H9 (cell line): Measurements from ENCODE around the gene IL5RA. TPM values are rescaled to one million over a fixed set of nuclear protein-coding genes. Genes with fewer than 3 reads are reported as not detected.

Experiments
- DNase-seq: peaks from one replicate; pipeline ENCODE4 v3.0.0-alpha.2; 2017
- H2AFZ ChIP-seq: one replicate; pipeline ENCODE4 v1.6.1; 2013; ENCODE audit warnings: mild to moderate bottlenecking, low read length, control low read depth, moderate library complexity
- H2AK5ac ChIP-seq: 2 replicates; pipeline ENCODE4 v1.6.1; 2013; ENCODE audit warnings: low read length, control low read depth, mixed read lengths; ENCODE audit not compliant: insufficient read length
- H2BK120ac ChIP-seq: one replicate; pipeline ENCODE4 v1.6.1; 2013; ENCODE audit warnings: low read depth, mild to moderate bottlenecking, low read length, control low read depth, inconsistent platforms; ENCODE audit not compliant: poor library complexity, severe bottlenecking
- H2BK12ac ChIP-seq: 2 replicates; pipeline ENCODE4 v1.6.1; 2013; ENCODE audit warnings: low read length, control low read depth, mixed read lengths, low read depth; ENCODE audit not compliant: insufficient read length
- H2BK15ac ChIP-seq: 2 replicates; pipeline ENCODE4 v1.6.1; 2013; ENCODE audit warnings: low read depth, low read length, control low read depth
- H2BK20ac ChIP-seq: one replicate; pipeline ENCODE4 v1.6.1; 2013; ENCODE audit warnings: low read depth, mild to moderate bottlenecking, low read length, control low read depth, inconsistent platforms; ENCODE audit not compliant: poor library complexity, severe bottlenecking
- H2BK5ac ChIP-seq: 2 replicates; pipeline ENCODE4 v1.6.1; 2013; ENCODE audit warnings: low read length, control low read depth, mixed read lengths; ENCODE audit not compliant: insufficient read length
- H3K14ac ChIP-seq: 2 replicates; pipeline ENCODE4 v1.6.1; 2013; ENCODE audit warnings: low read length, control low read depth; ENCODE audit not compliant: insufficient read depth
- H3K18ac ChIP-seq: 2 replicates; pipeline ENCODE4 v1.6.1; 2013; ENCODE audit warnings: low read depth, mild to moderate bottlenecking, mixed read lengths, low read length, control low read depth; ENCODE audit not compliant: insufficient read length
- H3K23ac ChIP-seq: 2 replicates; pipeline ENCODE4 v1.6.1; 2013; ENCODE audit warnings: low read length, control low read depth, mixed read lengths, low read depth; ENCODE audit not compliant: insufficient read length
- H3K23me2 ChIP-seq: 2 replicates; pipeline ENCODE4 v1.6.1; 2013; ENCODE audit warnings: low read depth, mild to moderate bottlenecking, mixed read lengths, low read length, control low read depth; ENCODE audit not compliant: insufficient read length, poor library complexity, severe bottlenecking
- H3K27ac ChIP-seq: 2 replicates; pipeline ENCODE4 v1.5.1; 2013; ENCODE audit warnings: low read length, control low read depth, mixed read lengths, low read depth; ENCODE audit not compliant: insufficient read length
- H3K27me3 ChIP-seq: 2 replicates; pipeline ENCODE4 v1.6.1; 2013; ENCODE audit warnings: low read length, control low read depth, inconsistent platforms; ENCODE audit not compliant: insufficient read depth
- H3K4ac ChIP-seq: 2 replicates; pipeline ENCODE4 v1.6.1; 2013; ENCODE audit warnings: low read depth, mild to moderate bottlenecking, control low read depth, inconsistent platforms, low read length, moderate library complexity
- H3K4me1 ChIP-seq: 2 replicates; pipeline ENCODE4 v1.6.1; 2013; ENCODE audit warnings: low read length, control low read depth, inconsistent platforms; ENCODE audit not compliant: insufficient read depth
- H3K4me2 ChIP-seq: 2 replicates; pipeline ENCODE4 v1.6.1; 2013; ENCODE audit warnings: low read length, control low read depth, mixed read lengths; ENCODE audit not compliant: insufficient read length, insufficient read depth
- H3K56ac ChIP-seq: 2 replicates; pipeline ENCODE4 v1.6.1; 2013; ENCODE audit warnings: low read depth, mild to moderate bottlenecking, mixed read lengths, low read length, control low read depth; ENCODE audit not compliant: insufficient read length
- H3K79me1 ChIP-seq: 2 replicates; pipeline ENCODE4 v1.6.1; 2013; ENCODE audit warnings: low read depth, mild to moderate bottlenecking, moderate library complexity, low read length, control low read depth, inconsistent platforms; ENCODE audit not compliant: insufficient read depth, poor library complexity, severe bottlenecking
- H3K79me2 ChIP-seq: 2 replicates; pipeline ENCODE4 v1.6.1; 2013; ENCODE audit warnings: low read length, control low read depth, inconsistent platforms; ENCODE audit not compliant: insufficient read depth
- H3K9ac ChIP-seq: 2 replicates; pipeline ENCODE4 v1.6.1; 2013; ENCODE audit warnings: low read length, control low read depth, mixed read lengths; ENCODE audit not compliant: insufficient read length; ENCODE audit errors: extremely low read depth
- H3K9me3 ChIP-seq: one replicate; pipeline ENCODE4 v1.6.1; 2013; ENCODE audit warnings: low read depth, low read length, inconsistent platforms; ENCODE audit not compliant: control insufficient read depth
- H3T11ph ChIP-seq: one replicate; pipeline ENCODE4 v1.6.1; 2013; ENCODE audit warnings: mild to moderate bottlenecking, low read length, control low read depth, inconsistent platforms
- H4K20me1 ChIP-seq: one replicate; pipeline ENCODE4 v1.6.1; 2013; ENCODE audit not compliant: control insufficient read depth, insufficient read length, insufficient read depth
- H4K5ac ChIP-seq: 2 replicates; pipeline ENCODE4 v1.6.1; 2013; ENCODE audit warnings: low read depth, mild to moderate bottlenecking, mixed read lengths, low read length, control low read depth; ENCODE audit not compliant: insufficient read length
- H4K8ac ChIP-seq: replicated peaks from 2 replicates; pipeline ENCODE4 v1.6.1; 2013; ENCODE audit warnings: low read length, control low read depth, mixed read lengths, low read depth; ENCODE audit not compliant: insufficient read length
- H4K91ac ChIP-seq: 2 replicates; pipeline ENCODE4 v1.6.1; 2013; ENCODE audit warnings: low read depth, mild to moderate bottlenecking, moderate library complexity, mixed read lengths, low read length, control low read depth; ENCODE audit not compliant: insufficient read length
- H3K27ac Mint-ChIP-seq, 3 experiments: 2 replicates in 2 of 3; 3 replicates in 1 of 3; pipeline ENCODE4 v1.8.0; 2020 to 2021; ENCODE audit warnings: mixed read lengths in 3 of 3, mild to moderate bottlenecking in 1 of 3, moderate library complexity in 1 of 3
- H3K27me3 Mint-ChIP-seq: 2 replicates; pipeline ENCODE4 v1.8.0; 2021; ENCODE audit warnings: low read depth, mild to moderate bottlenecking, moderate library complexity, mixed read lengths
- H3K36me3 Mint-ChIP-seq, 3 experiments: 2 replicates in 2 of 3; 3 replicates in 1 of 3; pipeline ENCODE4 v1.8.0; 2020 to 2021; ENCODE audit warnings: low read depth in 3 of 3, mixed read lengths in 3 of 3; ENCODE audit not compliant: insufficient read depth in 1 of 3
- H3K4me1 Mint-ChIP-seq, 2 experiments: 2 replicates each; pipeline ENCODE4 v1.8.0; 2020; ENCODE audit warnings: mixed read lengths in 2 of 2
- H3K4me3 Mint-ChIP-seq, 2 experiments: 2 replicates in 1 of 2; 3 replicates in 1 of 2; pipeline ENCODE4 v1.8.0; 2020 to 2021; ENCODE audit warnings: mild to moderate bottlenecking in 2 of 2, mixed read lengths in 2 of 2, moderate library complexity in 1 of 2
- H3K9me3 Mint-ChIP-seq, 2 experiments: 2 replicates in 1 of 2; 3 replicates in 1 of 2; pipeline ENCODE4 v1.8.0; 2020; ENCODE audit warnings: mild to moderate bottlenecking in 2 of 2, mixed read lengths in 2 of 2, moderate library complexity in 1 of 2
- WGBS: extraction: QIAGEN DNeasy Blood & Tissue Kit; methylation state at CpG from one replicate; pipeline ENCODE4 v1.1.7; 2013; ENCODE audit warnings: missing lambda C conversion rate, low lambda C conversion rate, mixed read lengths; ENCODE audit not compliant: insufficient read length; ENCODE audit errors: extremely low coverage; 5-methylcytosine and 5-hydroxymethylcytosine counted together
- total RNA-seq: library from RNA; stranded (reverse); gene quantifications from 2 replicates; pipeline ENCODE4 v1.2.1, GENCODE V29; 2021
- TF ChIP-seq, protein P1 (sequence below): fragments of 200-600 bp; sonication (generic); conservative IDR thresholded peaks from 3 replicates; pipeline ENCODE4 v1.8.0; 2021; ENCODE audit warnings: antibody characterized with exemption, mild to moderate bottlenecking

IL5RA gene
- total RNA-seq, 1 experiment from 2014 or later = not detected

DNA sequence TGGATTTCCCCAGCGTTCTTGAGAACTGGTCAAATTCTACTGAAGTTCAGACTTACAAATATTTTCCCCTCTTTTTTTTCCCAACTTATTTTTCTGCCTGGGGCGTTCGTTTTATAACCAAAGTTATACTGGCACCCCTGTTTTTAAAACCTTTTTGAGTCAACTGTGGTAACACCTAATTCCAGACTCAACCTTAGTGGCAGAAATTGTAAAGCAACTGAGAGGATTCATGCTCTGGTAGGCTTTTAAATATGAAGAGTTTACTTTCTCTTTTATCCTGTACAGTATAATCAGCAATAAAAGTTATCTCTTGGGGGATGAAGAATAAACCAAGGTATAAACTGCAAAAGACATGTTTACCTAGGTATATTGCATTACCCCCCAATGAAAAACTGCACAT is 2.3 kb downstream of the IL5RA start:
- no peaks in the 10 kb centered on the region for H3K9me3 ChIP-seq
- H2AK5ac ChIP-seq = no peak overlapping the region
- Mint-ChIP-seq H3K27ac (no peak overlapping the region), H3K4me1 (peaks cover 21 to 25% of the 10 kb centered on the region in 2 experiments), H3K4me3 (no peak overlapping the region), H3K27me3 (no peaks in the 10 kb centered on the region), H3K9me3 (no peaks in the 10 kb centered on the region), H3K36me3 (no peaks in the 10 kb centered on the region)
- H3K14ac ChIP-seq = no peak overlapping the region
- TF ChIP-seq, protein P1, sequence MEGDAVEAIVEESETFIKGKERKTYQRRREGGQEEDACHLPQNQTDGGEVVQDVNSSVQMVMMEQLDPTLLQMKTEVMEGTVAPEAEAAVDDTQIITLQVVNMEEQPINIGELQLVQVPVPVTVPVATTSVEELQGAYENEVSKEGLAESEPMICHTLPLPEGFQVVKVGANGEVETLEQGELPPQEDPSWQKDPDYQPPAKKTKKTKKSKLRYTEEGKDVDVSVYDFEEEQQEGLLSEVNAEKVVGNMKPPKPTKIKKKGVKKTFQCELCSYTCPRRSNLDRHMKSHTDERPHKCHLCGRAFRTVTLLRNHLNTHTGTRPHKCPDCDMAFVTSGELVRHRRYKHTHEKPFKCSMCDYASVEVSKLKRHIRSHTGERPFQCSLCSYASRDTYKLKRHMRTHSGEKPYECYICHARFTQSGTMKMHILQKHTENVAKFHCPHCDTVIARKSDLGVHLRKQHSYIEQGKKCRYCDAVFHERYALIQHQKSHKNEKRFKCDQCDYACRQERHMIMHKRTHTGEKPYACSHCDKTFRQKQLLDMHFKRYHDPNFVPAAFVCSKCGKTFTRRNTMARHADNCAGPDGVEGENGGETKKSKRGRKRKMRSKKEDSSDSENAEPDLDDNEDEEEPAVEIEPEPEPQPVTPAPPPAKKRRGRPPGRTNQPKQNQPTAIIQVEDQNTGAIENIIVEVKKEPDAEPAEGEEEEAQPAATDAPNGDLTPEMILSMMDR = no peak
- no peak overlapping the region for H2BK120ac ChIP-seq
- H3K4me1 ChIP-seq = no peaks in the 10 kb centered on the region; the same call in 1 of the 2 replicates
- no peak for DNase-seq
- H3K9ac ChIP-seq = no peak overlapping the region
- H3K27me3 ChIP-seq = no peaks in the 10 kb centered on the region
- H3K4ac ChIP-seq = no peak overlapping the region
- no CpG with 5 or more reads among the region's 3 CpGs for WGBS
- no peak overlapping the region for H3K4me2 ChIP-seq
- no peaks in the 10 kb centered on the region for H3K79me1 ChIP-seq
- no peaks in the 10 kb centered on the region for H3K23me2 ChIP-seq
- H4K8ac ChIP-seq = no peak overlapping the region
- no peaks in the 10 kb centered on the region for H4K20me1 ChIP-seq
- no peak overlapping the region for H4K5ac ChIP-seq
- H2AFZ ChIP-seq = no peak overlapping the region
- no peaks in the 10 kb centered on the region for H3K79me2 ChIP-seq
- H3K23ac ChIP-seq = no peak overlapping the region
- H2BK15ac ChIP-seq = no peak overlapping the region
- H2BK20ac ChIP-seq = no peak overlapping the region
- H2BK12ac ChIP-seq = no peak overlapping the region
- no peak overlapping the region for H3K18ac ChIP-seq
- no peak overlapping the region for H3K56ac ChIP-seq
- H2BK5ac ChIP-seq = no peak overlapping the region
- no peak overlapping the region for H3T11ph ChIP-seq
- no peak overlapping the region for H4K91ac ChIP-seq
- H3K27ac ChIP-seq = no peak overlapping the region
